Right lobe of liver (tissue), 4 donors: Measurements from ENCODE around the gene GARIN5A.

ENCODE experiments used
- POLR2A ChIP-seq: fragments of 450-650 bp; IDR thresholded peaks from one replicate; pipeline ENCODE4 v1.6.1; 2017; ENCODE audit warnings: antibody characterized with exemption, mild to moderate bottlenecking
- TF ChIP-seq, protein P1 (sequence below), 4 donors: fragments of 200-600 bp in 3 of 4; fragments of 450-650 bp in 1 of 4; IDR thresholded peaks; one replicate each; pipeline versions ENCODE4 v1.5.1 to v1.8.0; 2016 to 2022; ENCODE audit warnings: antibody characterized with exemption in 4 of 4, mild to moderate bottlenecking in 2 of 4
- donor health status: DM: no; HTN: no; CAD: no.
- donor health status: DM: no; HTN: no; CAD: no.
- donor health status: DM: no; HTN: yes; CAD: no.

DNA sequence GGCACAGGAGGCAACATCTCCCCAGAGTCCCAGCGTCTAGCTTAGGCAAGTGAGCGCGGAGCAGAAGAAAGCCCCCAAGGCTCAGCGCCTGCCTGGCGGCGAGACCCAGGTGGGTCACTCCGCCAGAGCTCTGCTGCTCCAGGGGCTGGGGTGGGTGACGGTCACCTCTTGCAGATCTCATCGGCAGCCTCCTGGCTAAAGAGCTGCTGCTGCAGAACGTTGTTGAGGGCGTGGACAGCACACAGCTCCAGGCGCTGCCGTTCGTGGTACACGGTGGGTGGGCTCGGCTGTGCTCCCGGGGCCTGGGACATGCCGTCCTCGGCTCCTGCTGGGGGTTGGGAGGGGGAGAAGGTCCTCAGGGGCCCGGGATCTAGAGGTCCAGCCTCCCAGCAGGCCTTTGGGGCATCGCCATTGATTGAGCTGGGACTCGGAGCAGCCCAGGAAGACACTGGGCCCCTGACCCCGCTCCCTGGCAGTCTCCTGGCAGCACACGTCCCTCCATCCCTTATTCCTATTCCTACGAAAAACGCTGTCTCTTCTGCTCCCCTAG is 33.5 kb upstream of the GARIN5A start:
- TF ChIP-seq, protein P1, sequence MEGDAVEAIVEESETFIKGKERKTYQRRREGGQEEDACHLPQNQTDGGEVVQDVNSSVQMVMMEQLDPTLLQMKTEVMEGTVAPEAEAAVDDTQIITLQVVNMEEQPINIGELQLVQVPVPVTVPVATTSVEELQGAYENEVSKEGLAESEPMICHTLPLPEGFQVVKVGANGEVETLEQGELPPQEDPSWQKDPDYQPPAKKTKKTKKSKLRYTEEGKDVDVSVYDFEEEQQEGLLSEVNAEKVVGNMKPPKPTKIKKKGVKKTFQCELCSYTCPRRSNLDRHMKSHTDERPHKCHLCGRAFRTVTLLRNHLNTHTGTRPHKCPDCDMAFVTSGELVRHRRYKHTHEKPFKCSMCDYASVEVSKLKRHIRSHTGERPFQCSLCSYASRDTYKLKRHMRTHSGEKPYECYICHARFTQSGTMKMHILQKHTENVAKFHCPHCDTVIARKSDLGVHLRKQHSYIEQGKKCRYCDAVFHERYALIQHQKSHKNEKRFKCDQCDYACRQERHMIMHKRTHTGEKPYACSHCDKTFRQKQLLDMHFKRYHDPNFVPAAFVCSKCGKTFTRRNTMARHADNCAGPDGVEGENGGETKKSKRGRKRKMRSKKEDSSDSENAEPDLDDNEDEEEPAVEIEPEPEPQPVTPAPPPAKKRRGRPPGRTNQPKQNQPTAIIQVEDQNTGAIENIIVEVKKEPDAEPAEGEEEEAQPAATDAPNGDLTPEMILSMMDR (IDR thresholded peaks at IDR 0.05): no peak
- TF ChIP-seq POLR2A: no peak
